GM20000 (cell line): ENCODE results near the gene HELZ.

Experiments
- DNase-seq: peaks from one replicate; pipeline ENCODE4 v3.0.0; 2012; ENCODE audit warnings: low spot score
- CTCF ChIP-seq: IDR thresholded peaks from 2 replicates; pipeline ENCODE4 v1.5.1; 2012; ENCODE audit warnings: mild to moderate bottlenecking, control low read depth; ENCODE audit errors: extremely low read depth, missing control alignments

Gene HELZ

GRCh38 chr17:67246653-67247415 is 1.8 kb upstream of the HELZ start:
- no peak for TF ChIP-seq CTCF
- peak; percentile 55 for DNase-seq

- TF ChIP-seq CTCF = no peak
Measured at GRCh38 chr17:67246403-67246652, 1.3 kb upstream of the HELZ start.

GRCh38 chr17:67245694-67246402 is 852 bp upstream of the HELZ start:
- TF ChIP-seq CTCF = no peak
- DNase-seq = peak; percentile 58

More at GRCh38 chr17:67246403-67246652, 1.3 kb upstream of the HELZ start:
- DNase-seq = no peak

GRCh38 chr17:67244431-67245072 is 444 bp downstream of the HELZ start:
- no peak for DNase-seq
- TF ChIP-seq CTCF = no peak

- DNase-seq = no peak
- no peak for TF ChIP-seq CTCF
Measured at GRCh38 chr17:67243284-67243683, 1.7 kb downstream of the HELZ start.

- DNase-seq = no peak
- no peak for TF ChIP-seq CTCF
Measured at GRCh38 chr17:67241719-67242341, 3.2 kb downstream of the HELZ start.

- no peak for TF ChIP-seq CTCF
- DNase-seq = no peak
Measured at GRCh38 chr17:67239597-67239996, 5.4 kb downstream of the HELZ start.
